ENCODE measurements around the gene LMO7. TPM values are rescaled to one million over a fixed set of nuclear protein-coding genes. Genes with fewer than 3 reads are reported as not detected.
"Not testable (repeated sequence)": the region's sequence is repeated elsewhere in the genome, so short reads cannot be mapped to it uniquely, and the experiment has no call there.

Gene LMO7
- total RNA-seq, 2 experiments from 2014 or later, result 14.1 to 15.7 TPM

- H3K27ac Mint-ChIP-seq, result no peak overlapping the region
- H3K27me3 Mint-ChIP-seq, result no peaks in the 10 kb centered on the region
- H3K4me3 Mint-ChIP-seq, result no peak overlapping the region
- peaks cover 4% of the 10 kb centered on the region for H3K36me3 Mint-ChIP-seq
- no peaks in the 10 kb centered on the region for H3K9me3 Mint-ChIP-seq
- H3K4me1 Mint-ChIP-seq, result peaks cover 1% of the 10 kb centered on the region
- DNase-seq, result no peak
Observed at GRCh38 chr13:75666646-75667351, 30.7 kb downstream of the LMO7 start.

- DNase-seq, result no peak
- no peaks in the 10 kb centered on the region for H3K36me3 Mint-ChIP-seq
Observed at GRCh38 chr13:75669706-75670105, 33.6 kb downstream of the LMO7 start.

DNA sequence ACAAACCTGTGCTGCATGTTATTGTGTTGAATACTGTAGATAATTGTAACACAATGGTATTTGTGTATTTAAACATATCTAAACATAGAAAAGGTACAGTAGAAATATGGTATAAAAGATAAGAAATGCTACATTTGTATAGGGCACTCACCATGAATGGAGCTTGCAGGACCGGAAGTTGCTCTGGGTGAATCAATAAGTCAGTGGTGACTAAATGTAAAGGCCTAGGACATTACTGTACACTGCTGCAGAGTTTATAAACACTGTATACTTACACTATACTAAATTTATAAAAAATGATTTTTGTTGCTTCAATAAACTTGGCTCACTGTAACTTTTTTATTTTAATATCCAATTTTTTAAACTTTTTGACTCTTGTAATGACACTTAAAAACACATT is 34.4 kb downstream of the LMO7 start:
- H3K4me3 Mint-ChIP-seq, result no peak overlapping the region
- peaks cover 1% of the 10 kb centered on the region for H3K4me1 Mint-ChIP-seq
- no peak overlapping the region for H3K27ac Mint-ChIP-seq
- no peaks in the 10 kb centered on the region for H3K36me3 Mint-ChIP-seq
- no peak for DNase-seq
- H3K27me3 Mint-ChIP-seq, result no peaks in the 10 kb centered on the region
- H3K9me3 Mint-ChIP-seq, result no peaks in the 10 kb centered on the region

More at GRCh38 chr13:75669706-75670105, 33.6 kb downstream of the LMO7 start:
- Mint-ChIP-seq H3K27ac (no peak overlapping the region), H3K27me3 (no peaks in the 10 kb centered on the region), H3K9me3 (no peaks in the 10 kb centered on the region), H3K4me3 (no peak overlapping the region), H3K4me1 (peaks cover 1% of the 10 kb centered on the region)

GRCh38 chr13:75675421-75675820 is 39.3 kb downstream of the LMO7 start:
- Mint-ChIP-seq H3K27ac (no peak overlapping the region), H3K27me3 (no peaks in the 10 kb centered on the region), H3K4me1 (no peaks in the 10 kb centered on the region), H3K36me3 (peaks cover 3% of the 10 kb centered on the region), H3K9me3 (no peaks in the 10 kb centered on the region), H3K4me3 (no peak overlapping the region)
- no peak for DNase-seq

- peaks cover 3% of the 10 kb centered on the region for H3K36me3 Mint-ChIP-seq
- DNase-seq, result no peak
- no peaks in the 10 kb centered on the region for H3K4me1 Mint-ChIP-seq
- no peaks in the 10 kb centered on the region for H3K27me3 Mint-ChIP-seq
- no peaks in the 10 kb centered on the region for H3K9me3 Mint-ChIP-seq
- H3K4me3 Mint-ChIP-seq, result no peak overlapping the region
- H3K27ac Mint-ChIP-seq, result no peak overlapping the region
Observed at GRCh38 chr13:75679459-75679858, 43.3 kb downstream of the LMO7 start.

GRCh38 chr13:75680251-75680650 is 44.1 kb downstream of the LMO7 start:
- not testable (repeated sequence) for H3K27me3 Mint-ChIP-seq, H3K4me1 Mint-ChIP-seq, H3K36me3 Mint-ChIP-seq, H3K27ac Mint-ChIP-seq, H3K9me3 Mint-ChIP-seq, H3K4me3 Mint-ChIP-seq, DNase-seq

GRCh38 chr13:75682326-75682725 is 46.2 kb downstream of the LMO7 start:
- no peaks in the 10 kb centered on the region for H3K4me1 Mint-ChIP-seq
- no peak for DNase-seq
- H3K9me3 Mint-ChIP-seq, result no peaks in the 10 kb centered on the region
- peaks cover 4% of the 10 kb centered on the region for H3K36me3 Mint-ChIP-seq
- H3K4me3 Mint-ChIP-seq, result no peak overlapping the region
- no peak overlapping the region for H3K27ac Mint-ChIP-seq
- no peaks in the 10 kb centered on the region for H3K27me3 Mint-ChIP-seq

DNA sequence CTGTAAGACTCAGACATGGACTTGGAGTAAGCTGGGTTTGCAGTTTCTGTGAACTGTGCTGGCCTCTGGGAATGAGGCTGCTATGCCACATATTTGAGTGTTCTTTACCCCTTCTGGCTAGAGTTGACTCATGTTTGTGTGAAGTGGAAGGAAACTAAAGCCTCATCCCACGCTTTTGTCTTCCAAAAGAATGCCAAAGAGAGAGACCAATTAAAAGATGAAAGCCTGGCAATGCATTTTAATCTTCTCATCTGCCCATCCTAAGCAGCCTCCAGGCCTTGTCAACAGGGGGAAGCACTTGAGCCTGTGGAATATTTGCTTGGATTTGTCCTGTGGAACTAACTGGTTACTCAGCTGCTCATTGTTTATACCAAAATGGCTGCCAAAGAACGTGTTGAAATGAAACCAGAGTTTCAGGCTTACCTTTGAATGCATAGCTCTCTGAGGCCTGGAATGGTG is 49.1 kb downstream of the LMO7 start:
- DNase-seq, result no peak
- H3K27me3 Mint-ChIP-seq, result no peaks in the 10 kb centered on the region

DNA sequence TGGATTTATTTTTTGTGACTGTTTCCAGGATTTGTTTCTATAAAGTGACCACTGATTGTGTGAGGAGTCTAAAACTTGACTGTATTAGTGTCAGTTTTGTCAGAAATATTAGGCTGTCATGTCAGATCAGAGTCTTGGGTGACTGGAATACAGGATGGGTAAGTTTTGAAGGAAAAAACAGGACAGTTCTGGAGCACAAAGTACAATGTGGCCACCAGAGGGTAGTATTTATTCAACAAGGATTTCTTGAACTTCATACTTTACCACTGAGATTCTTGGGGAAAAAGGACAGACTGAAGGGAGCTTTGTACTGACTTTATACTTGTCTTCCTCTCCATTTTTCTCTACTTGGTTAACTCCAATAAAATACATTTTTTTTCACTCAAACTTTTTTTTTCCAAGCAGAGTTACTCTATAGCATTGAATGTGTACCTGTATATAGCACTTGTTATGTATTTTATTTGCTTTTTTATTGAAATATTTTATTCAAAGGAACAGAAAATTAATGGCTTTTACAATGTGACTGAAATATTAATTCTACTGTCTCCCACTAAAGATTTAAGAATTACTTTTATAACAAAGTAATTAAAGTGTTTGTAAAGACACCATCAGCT is 51.1 kb downstream of the LMO7 start:
- H3K4me3 Mint-ChIP-seq, result no peak overlapping the region
- peaks cover 4% of the 10 kb centered on the region for H3K36me3 Mint-ChIP-seq
- no peak overlapping the region for H3K27ac Mint-ChIP-seq
- no peak for DNase-seq
- H3K9me3 Mint-ChIP-seq, result no peaks in the 10 kb centered on the region
- no peaks in the 10 kb centered on the region for H3K27me3 Mint-ChIP-seq
- H3K4me1 Mint-ChIP-seq, result peaks cover 5% of the 10 kb centered on the region

More for the DNA sequence above, 49.1 kb downstream of the LMO7 start:
- peaks cover 4% of the 10 kb centered on the region for H3K36me3 Mint-ChIP-seq
- H3K9me3 Mint-ChIP-seq, result no peaks in the 10 kb centered on the region
- no peak overlapping the region for H3K27ac Mint-ChIP-seq
- H3K4me1 Mint-ChIP-seq, result no peaks in the 10 kb centered on the region
- H3K4me3 Mint-ChIP-seq, result no peak overlapping the region

DNA sequence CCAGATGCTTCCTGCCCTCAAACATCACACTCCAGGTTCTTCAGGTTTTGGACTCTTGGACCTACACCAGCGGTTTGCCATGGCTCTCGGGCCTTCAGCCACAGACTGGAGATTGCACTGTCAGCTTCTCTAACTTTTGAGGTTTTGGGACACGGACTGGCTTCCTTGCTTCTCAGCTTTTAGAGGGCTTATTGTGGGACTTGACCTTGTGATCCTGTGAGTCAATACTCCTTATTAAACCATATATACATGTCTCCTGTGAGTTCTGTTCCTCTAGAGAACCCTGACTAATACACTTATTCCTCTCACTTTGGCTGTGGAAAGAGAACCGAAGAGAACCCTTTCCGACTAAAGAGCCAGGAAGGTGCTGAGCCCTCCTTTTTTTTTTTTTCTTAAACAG is 53.6 kb downstream of the LMO7 start:
- Mint-ChIP-seq H3K4me3 (no peak overlapping the region), H3K4me1 (peaks cover 5% of the 10 kb centered on the region), H3K27me3 (no peaks in the 10 kb centered on the region), H3K9me3 (no peaks in the 10 kb centered on the region), H3K36me3 (peaks cover 4% of the 10 kb centered on the region), H3K27ac (no peak overlapping the region)
- DNase-seq, result no peak

- Mint-ChIP-seq H3K36me3 (peaks cover 2% of the 10 kb centered on the region), H3K4me3 (no peak overlapping the region), H3K27ac (no peak overlapping the region), H3K9me3 (no peaks in the 10 kb centered on the region), H3K4me1 (peaks cover 5% of the 10 kb centered on the region), H3K27me3 (no peaks in the 10 kb centered on the region)
- DNase-seq, result no peak
Observed at GRCh38 chr13:75690607-75691006, 54.5 kb downstream of the LMO7 start.

DNA sequence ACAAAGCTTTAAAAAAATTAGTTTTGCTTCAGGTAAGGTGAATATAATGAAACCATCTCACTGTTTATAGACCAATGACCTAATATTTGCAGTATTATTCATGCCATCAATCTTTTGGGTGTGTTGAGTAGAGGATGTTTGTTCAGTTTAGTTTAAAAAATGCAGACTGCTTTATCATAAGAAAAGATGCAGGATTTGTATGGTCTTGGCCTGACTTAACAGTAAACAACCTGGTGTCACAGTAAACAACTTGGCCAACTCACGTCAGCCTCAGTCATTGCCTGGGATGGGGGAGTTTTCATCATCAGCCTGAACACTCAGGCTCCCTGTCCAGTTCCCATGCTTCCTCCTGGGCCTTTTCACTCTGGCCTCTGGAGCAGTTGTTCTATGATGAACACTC is 55.1 kb downstream of the LMO7 start:
- Mint-ChIP-seq H3K9me3 (no peaks in the 10 kb centered on the region), H3K4me3 (no peak overlapping the region), H3K27me3 (no peaks in the 10 kb centered on the region), H3K4me1 (peaks cover 8% of the 10 kb centered on the region), H3K27ac (no peak overlapping the region), H3K36me3 (peaks cover 2% of the 10 kb centered on the region)
- no peak for DNase-seq

GRCh38 chr13:75693227-75693626 is 57.1 kb downstream of the LMO7 start:
- Mint-ChIP-seq H3K27me3 (no peaks in the 10 kb centered on the region), H3K36me3 (peaks cover 2% of the 10 kb centered on the region), H3K9me3 (no peaks in the 10 kb centered on the region), H3K4me3 (no peak overlapping the region), H3K27ac (no peak overlapping the region), H3K4me1 (peaks cover 8% of the 10 kb centered on the region)
- no peak for DNase-seq

- Mint-ChIP-seq H3K4me3 (no peak overlapping the region), H3K9me3 (no peaks in the 10 kb centered on the region), H3K27ac (no peak overlapping the region), H3K27me3 (no peaks in the 10 kb centered on the region), H3K4me1 (peaks cover 8% of the 10 kb centered on the region), H3K36me3 (peaks cover 6% of the 10 kb centered on the region)
- no peak for DNase-seq
Observed at GRCh38 chr13:75694722-75695121, 58.6 kb downstream of the LMO7 start.

DNA sequence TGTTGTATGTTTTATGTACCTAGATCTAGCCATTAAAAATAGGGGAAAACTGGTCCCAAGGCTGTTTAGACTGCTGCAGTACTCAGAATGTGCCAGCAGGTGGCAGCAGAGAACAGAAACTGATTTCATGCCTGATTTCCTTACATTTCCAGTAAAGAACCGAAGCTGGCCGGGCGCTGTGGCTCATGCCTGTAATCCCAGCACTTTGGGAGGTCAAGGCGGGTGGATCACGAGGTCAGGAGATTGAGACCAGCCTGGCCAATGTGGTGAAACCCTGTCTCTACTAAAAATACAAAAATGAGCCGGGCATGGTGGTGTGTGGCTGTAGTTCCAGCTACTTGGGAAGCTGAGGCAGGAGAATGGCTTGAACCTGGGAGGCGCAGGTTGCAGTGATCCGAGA is 59.8 kb downstream of the LMO7 start:
- peak; percentile 48 for DNase-seq
- not testable (repeated sequence) for H3K4me3 Mint-ChIP-seq, H3K27me3 Mint-ChIP-seq, H3K36me3 Mint-ChIP-seq, H3K4me1 Mint-ChIP-seq, H3K9me3 Mint-ChIP-seq, H3K27ac Mint-ChIP-seq

DNA sequence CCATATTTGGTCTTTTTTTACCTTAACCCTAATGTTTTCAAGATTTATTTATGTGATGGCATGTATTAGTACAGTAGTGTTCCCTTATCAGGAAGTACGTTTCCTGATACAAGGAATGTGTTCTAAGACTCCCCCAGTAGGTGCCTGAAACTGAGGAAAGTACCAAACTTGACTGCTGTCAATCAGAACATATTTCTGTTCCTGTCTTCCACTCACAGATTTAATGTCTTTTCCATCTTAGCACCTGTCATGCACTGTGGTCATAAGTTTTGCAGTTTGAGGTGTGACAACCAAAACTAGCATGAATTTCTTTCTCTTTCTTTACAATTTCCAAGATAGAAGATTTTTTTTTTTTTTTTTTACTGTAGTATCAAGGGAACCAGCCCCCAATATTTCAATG is 62.9 kb downstream of the LMO7 start:
- Mint-ChIP-seq H3K4me3 (no peak overlapping the region), H3K27ac (no peak overlapping the region), H3K27me3 (no peaks in the 10 kb centered on the region), H3K36me3 (peaks cover 6% of the 10 kb centered on the region), H3K9me3 (peaks cover 3% of the 10 kb centered on the region), H3K4me1 (peaks cover 5% of the 10 kb centered on the region)
- DNase-seq, result no peak

Data from activated naive CD8-positive, alpha-beta T cell treated with anti-CD3 and anti-CD28 coated beads for 36 hours (primary cell).